Suprapubic skin (tissue), 4 donors: ENCODE measurements around the gene CD79A.

Experiments
- POLR2A ChIP-seq, 2 donors: fragments of 450-650 bp; IDR thresholded peaks; one replicate each; pipeline ENCODE4 v1.6.1; 2017; ENCODE audit warnings: antibody characterized with exemption in 2 of 2, mild to moderate bottlenecking in 2 of 2, moderate library complexity in 2 of 2
- POLR2AphosphoS5 ChIP-seq, 3 donors: sonication (generic); formaldehyde crosslinking; IDR thresholded peaks; one replicate each; pipeline ENCODE4 v1.6.1; 2017; ENCODE audit warnings: antibody characterized with exemption in 3 of 3
- TF ChIP-seq, protein P1 (sequence below), 2 donors: fragments of 200-600 bp in 1 of 2; fragments of 450-650 bp in 1 of 2; sonication (generic) in 1 of 2; IDR thresholded peaks; one replicate each; pipeline ENCODE4 v1.5.1; 2016 to 2019; ENCODE audit warnings: antibody characterized with exemption in 2 of 2, mild to moderate bottlenecking in 1 of 2, moderate library complexity in 1 of 2

DNA sequence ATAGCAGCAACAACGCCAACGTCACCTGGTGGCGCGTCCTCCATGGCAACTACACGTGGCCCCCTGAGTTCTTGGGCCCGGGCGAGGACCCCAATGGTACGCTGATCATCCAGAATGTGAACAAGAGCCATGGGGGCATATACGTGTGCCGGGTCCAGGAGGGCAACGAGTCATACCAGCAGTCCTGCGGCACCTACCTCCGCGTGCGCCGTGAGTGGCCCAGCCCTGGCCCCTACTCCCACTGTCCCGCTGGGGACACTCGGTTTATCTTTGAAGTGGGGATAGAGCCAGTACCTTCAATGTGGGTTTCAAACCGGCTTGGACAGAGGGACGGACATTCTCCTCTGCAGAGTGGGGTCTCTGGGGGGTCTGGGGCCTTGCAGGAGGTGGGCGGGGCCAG is 2.0 kb downstream of the CD79A start:
- TF ChIP-seq POLR2A (IDR thresholded peaks at IDR 0.05) = no peak
- TF ChIP-seq, protein P1, sequence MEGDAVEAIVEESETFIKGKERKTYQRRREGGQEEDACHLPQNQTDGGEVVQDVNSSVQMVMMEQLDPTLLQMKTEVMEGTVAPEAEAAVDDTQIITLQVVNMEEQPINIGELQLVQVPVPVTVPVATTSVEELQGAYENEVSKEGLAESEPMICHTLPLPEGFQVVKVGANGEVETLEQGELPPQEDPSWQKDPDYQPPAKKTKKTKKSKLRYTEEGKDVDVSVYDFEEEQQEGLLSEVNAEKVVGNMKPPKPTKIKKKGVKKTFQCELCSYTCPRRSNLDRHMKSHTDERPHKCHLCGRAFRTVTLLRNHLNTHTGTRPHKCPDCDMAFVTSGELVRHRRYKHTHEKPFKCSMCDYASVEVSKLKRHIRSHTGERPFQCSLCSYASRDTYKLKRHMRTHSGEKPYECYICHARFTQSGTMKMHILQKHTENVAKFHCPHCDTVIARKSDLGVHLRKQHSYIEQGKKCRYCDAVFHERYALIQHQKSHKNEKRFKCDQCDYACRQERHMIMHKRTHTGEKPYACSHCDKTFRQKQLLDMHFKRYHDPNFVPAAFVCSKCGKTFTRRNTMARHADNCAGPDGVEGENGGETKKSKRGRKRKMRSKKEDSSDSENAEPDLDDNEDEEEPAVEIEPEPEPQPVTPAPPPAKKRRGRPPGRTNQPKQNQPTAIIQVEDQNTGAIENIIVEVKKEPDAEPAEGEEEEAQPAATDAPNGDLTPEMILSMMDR (IDR thresholded peaks at IDR 0.05) = no peak
- TF ChIP-seq POLR2AphosphoS5 (IDR thresholded peaks at IDR 0.05) = no peak
